DLD1 (cell line): ENCODE data around the gene MMEL1.
"Not testable (repeated sequence)": the region's sequence is repeated elsewhere in the genome, so short reads cannot be mapped to it uniquely, and the experiment has no call there.

Experiments used
- in situ Hi-C: cut with HindIII; loops from 2 replicates; pipeline ENCODE4 v1.10.0; 2017; ENCODE audit warnings: low sequenced_read_pairs

MMEL1 gene

GRCh38 chr1:2591581-2592261, 41.1 kb downstream of the MMEL1 start:
- in situ Hi-C loops, result no loop called here

- in situ Hi-C loops, result no loop called here
Observed at GRCh38 chr1:2591233-2591580, 41.6 kb downstream of the MMEL1 start.

GRCh38 chr1:2590233-2591141, 42.3 kb downstream of the MMEL1 start:
- in situ Hi-C loops, result no loop called here

GRCh38 chr1:2589431-2590232, 43.2 kb downstream of the MMEL1 start:
- in situ Hi-C loops, result no loop called here

GRCh38 chr1:2588661-2589430, 44.0 kb downstream of the MMEL1 start:
- in situ Hi-C loops, result no loop called here

GRCh38 chr1:2587860-2588571, 44.8 kb downstream of the MMEL1 start:
- in situ Hi-C loops, result no loop called here

GRCh38 chr1:2587071-2587859, 45.6 kb downstream of the MMEL1 start:
- in situ Hi-C loops, result no loop called here

GRCh38 chr1:2586154-2587070, 46.4 kb downstream of the MMEL1 start, which contains the start of gene PRXL2B:
PRXL2B (plus strand) TSS chr1:2586777; CDS start chr1:2586886, 109 bp downstream.
- in situ Hi-C loops, result no loop called here

- in situ Hi-C loops, result no loop called here
Observed at GRCh38 chr1:2585318-2586092, 47.3 kb downstream of the MMEL1 start.

- in situ Hi-C loops, result no loop called here
Observed at GRCh38 chr1:2584686-2585317, 48.0 kb downstream of the MMEL1 start.

GRCh38 chr1:2583871-2584351, 48.9 kb downstream of the MMEL1 start:
- in situ Hi-C loops, result no loop called here

GRCh38 chr1:2583331-2583791, 49.5 kb downstream of the MMEL1 start:
- in situ Hi-C loops, result no loop called here

- in situ Hi-C loops, result no loop called here
Observed at GRCh38 chr1:2582391-2582790, 50.4 kb downstream of the MMEL1 start.

- in situ Hi-C loops, result no loop called here
Observed at GRCh38 chr1:2580691-2581090, 52.1 kb downstream of the MMEL1 start.

GRCh38 chr1:2578758-2579118, 54.1 kb downstream of the MMEL1 start:
- in situ Hi-C loops, result no loop called here

GRCh38 chr1:2577565-2578075, 55.2 kb downstream of the MMEL1 start:
- in situ Hi-C loops, result not testable (repeated sequence)
